Loucy (cell line): ENCODE measurements around the gene PADI1.

ENCODE experiments used
- CTCF ChIP-seq: fragments of 200-600 bp; sonication (generic); conservative IDR thresholded peaks from 2 replicates; pipeline ENCODE4 v1.5.1; 2014; ENCODE audit warnings: mild to moderate bottlenecking, antibody characterized with exemption, low read length
- EZH2phosphoT487 ChIP-seq: fragments of 200-600 bp; IDR thresholded peaks from 2 replicates; pipeline ENCODE4 v1.6.1; 2018; ENCODE audit warnings: antibody characterized with exemption, mild to moderate bottlenecking, moderate library complexity, borderline replicate concordance

- no peak for TF ChIP-seq CTCF
- no peak for TF ChIP-seq EZH2phosphoT487
Measured at GRCh38 chr1:17213782-17214148, 8.8 kb downstream of the PADI1 start.
